CD8-positive, alpha-beta memory T cell (primary cell): Measurements from ENCODE around the gene MAGEB3. TPM values are rescaled to one million over a fixed set of nuclear protein-coding genes. Genes with fewer than 3 reads are reported as not detected.

Source experiments
- CTCF ChIA-PET: fragments of 350-600 bp; sonication (Branson Sonifier 250); formaldehyde crosslinking; loops from one replicate; lab custom pipeline; 2021; ENCODE audit warnings: antibody characterized with exemption; lab: Charles Lee
- POLR2A ChIA-PET: fragments of 350-600 bp; sonication (Branson Sonifier 250); formaldehyde crosslinking; loops from one replicate; lab custom pipeline; 2021; ENCODE audit warnings: antibody characterized with exemption; lab: Charles Lee
- DNase-seq, 5 donors: peaks; one replicate each; pipeline versions ENCODE4 v3.0.0 to v3.0.0-alpha.2; 2020 to 2022; ENCODE audit warnings: mixed read lengths in 1 of 5
- H3K27ac ChIP-seq: one replicate; pipeline ENCODE4 v1.7.0; 2013; ENCODE audit warnings: low read depth, mild to moderate bottlenecking, low read length, moderate library complexity
- H3K27me3 ChIP-seq: 2 replicates; pipeline ENCODE4 v1.7.0; 2013; ENCODE audit warnings: low read length, mild to moderate bottlenecking; ENCODE audit not compliant: insufficient read depth, poor library complexity, severe bottlenecking
- H3K36me3 ChIP-seq: 2 replicates; pipeline ENCODE4 v1.7.0; 2013; ENCODE audit warnings: mild to moderate bottlenecking, low read length, moderate library complexity; ENCODE audit not compliant: insufficient read depth
- H3K4me1 ChIP-seq: 2 replicates; pipeline ENCODE4 v1.7.0; 2013; ENCODE audit warnings: mild to moderate bottlenecking, low read length, moderate library complexity; ENCODE audit not compliant: insufficient read depth
- H3K4me3 ChIP-seq: 2 replicates; pipeline ENCODE4 v1.7.0; 2013; ENCODE audit warnings: mild to moderate bottlenecking, low read length
- H3K9me3 ChIP-seq: 2 replicates; pipeline ENCODE4 v1.7.0; 2013; ENCODE audit warnings: mild to moderate bottlenecking, low read length
- H3K27ac Mint-ChIP-seq, 8 donors: one replicate each; pipeline ENCODE4 v1.8.0; 2020 to 2021; ENCODE audit warnings: mixed read lengths in 8 of 8, mild to moderate bottlenecking in 6 of 8, inconsistent platforms in 3 of 8, moderate library complexity in 3 of 8
- H3K27me3 Mint-ChIP-seq, 2 donors: one replicate each; pipeline ENCODE4 v1.8.0; 2020 to 2021; ENCODE audit warnings: mixed read lengths in 2 of 2, mild to moderate bottlenecking in 1 of 2, moderate library complexity in 1 of 2
- H3K36me3 Mint-ChIP-seq, 3 donors: one replicate each; pipeline ENCODE4 v1.8.0; 2020 to 2021; ENCODE audit warnings: mixed read lengths in 3 of 3, inconsistent platforms in 1 of 3, mild to moderate bottlenecking in 1 of 3
- H3K4me1 Mint-ChIP-seq, 3 donors: one replicate each; pipeline ENCODE4 v1.8.0; 2020 to 2021; ENCODE audit warnings: mixed read lengths in 3 of 3, inconsistent platforms in 1 of 3, mild to moderate bottlenecking in 1 of 3
- H3K4me3 Mint-ChIP-seq, 7 donors: one replicate each; pipeline ENCODE4 v1.8.0; 2020 to 2021; ENCODE audit warnings: mixed read lengths in 7 of 7, mild to moderate bottlenecking in 6 of 7, moderate library complexity in 4 of 7, inconsistent platforms in 2 of 7
- H3K9me3 Mint-ChIP-seq, 5 donors: one replicate each; pipeline ENCODE4 v1.8.0; 2020 to 2022; ENCODE audit warnings: mixed read lengths in 5 of 5, mild to moderate bottlenecking in 3 of 5, moderate library complexity in 2 of 5, inconsistent platforms in 1 of 5
- polyA plus RNA-seq: library from polyadenylated mRNA; unstranded; fragments of 300-500 nt; fragmentation: Illumina TruSeq; gene quantifications from one replicate; pipeline ENCODE4 v1.2.3, GENCODE V29; 2021
- total RNA-seq, 2 experiments: library from RNA; stranded (reverse); gene quantifications; one replicate each; pipeline ENCODE4 v1.2.3, GENCODE V29; 2021

MAGEB3 gene
- total and polyA plus RNA-seq, 3 experiments from 2014 or later: not detected

- no peaks in the 10 kb centered on the region for H3K27me3 ChIP-seq
- no peak overlapping the region for H3K27ac ChIP-seq
- Mint-ChIP-seq H3K36me3 (no peaks in the 10 kb centered on the region), H3K9me3 (peaks cover 0 to 8% (median 4%) of the 10 kb centered on the region in 5 donors), H3K4me1 (no peaks in the 10 kb centered on the region), H3K4me3 (no peak overlapping the region), H3K27ac (no peak overlapping the region), H3K27me3 (no peaks in the 10 kb centered on the region)
- no peaks in the 10 kb centered on the region for H3K4me1 ChIP-seq
- DNase-seq: no peak
- ChIA-PET POLR2A (no interaction called here), CTCF (no interaction called here)
- no peaks in the 10 kb centered on the region for H3K9me3 ChIP-seq
- H3K36me3 ChIP-seq: no peaks in the 10 kb centered on the region
- no peak overlapping the region for H3K4me3 ChIP-seq
These were observed 13.0 kb upstream of the MAGEB3 start for GRCh38 chrX:30217465-30217864.

DNA sequence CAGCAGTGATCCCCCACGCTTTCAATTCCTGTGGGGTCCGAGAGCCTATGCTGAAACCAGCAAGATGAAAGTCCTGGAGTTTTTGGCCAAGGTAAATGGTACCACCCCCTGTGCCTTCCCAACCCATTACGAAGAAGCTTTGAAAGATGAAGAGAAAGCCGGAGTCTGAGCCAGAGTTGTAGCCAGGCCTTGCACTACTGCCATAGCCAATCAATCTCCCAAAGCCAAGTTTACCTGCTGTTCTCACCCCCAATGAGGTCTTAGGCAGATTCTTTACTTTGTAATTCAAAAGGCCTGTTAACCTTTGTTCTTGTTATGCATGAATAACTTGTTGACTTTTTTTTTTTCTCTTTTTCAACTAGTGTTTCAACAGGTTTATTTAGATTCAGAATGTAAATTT lies 11.1 kb upstream of the MAGEB3 start:
- CTCF ChIA-PET: no interaction called here
- Mint-ChIP-seq H3K4me3 (no peak overlapping the region), H3K27me3 (no peaks in the 10 kb centered on the region), H3K27ac (peak overlapping the region in 1 of 8 donors; percentile 43), H3K36me3 (no peaks in the 10 kb centered on the region), H3K4me1 (no peaks in the 10 kb centered on the region), H3K9me3 (peaks cover 0 to 5% (median 0%) of the 10 kb centered on the region in 5 donors)
- POLR2A ChIA-PET: no interaction called here
- Histone ChIP-seq H3K4me3 (no peak overlapping the region), H3K36me3 (no peaks in the 10 kb centered on the region), H3K27me3 (no peaks in the 10 kb centered on the region), H3K4me1 (no peaks in the 10 kb centered on the region), H3K27ac (no peak overlapping the region), H3K9me3 (no peaks in the 10 kb centered on the region)
- no peak for DNase-seq

GRCh38 chrX:30220661-30221060 lies 9.8 kb upstream of the MAGEB3 start:
- ChIA-PET CTCF (no interaction called here), POLR2A (no interaction called here)
- Histone ChIP-seq H3K9me3 (no peaks in the 10 kb centered on the region), H3K4me3 (no peak overlapping the region), H3K27me3 (no peaks in the 10 kb centered on the region), H3K36me3 (no peaks in the 10 kb centered on the region), H3K27ac (no peak overlapping the region), H3K4me1 (no peaks in the 10 kb centered on the region)
- Mint-ChIP-seq H3K27ac (no peak overlapping the region), H3K4me1 (no peaks in the 10 kb centered on the region), H3K4me3 (no peak overlapping the region), H3K27me3 (no peaks in the 10 kb centered on the region), H3K9me3 (peaks cover 0 to 5% (median 0%) of the 10 kb centered on the region in 5 donors), H3K36me3 (no peaks in the 10 kb centered on the region)
- DNase-seq: no peak

GRCh38 chrX:30224536-30224935 lies 5.9 kb upstream of the MAGEB3 start:
- Histone ChIP-seq H3K36me3 (no peaks in the 10 kb centered on the region), H3K4me3 (no peak overlapping the region), H3K27me3 (no peaks in the 10 kb centered on the region), H3K9me3 (no peaks in the 10 kb centered on the region), H3K27ac (no peak overlapping the region), H3K4me1 (no peaks in the 10 kb centered on the region)
- CTCF ChIA-PET: no interaction called here
- Mint-ChIP-seq H3K4me3 (no peak overlapping the region), H3K27me3 (peaks cover 0 to 4% of the 10 kb centered on the region in 2 donors), H3K9me3 (peaks cover 0 to 2% (median 0%) of the 10 kb centered on the region in 5 donors), H3K4me1 (no peaks in the 10 kb centered on the region), H3K36me3 (no peaks in the 10 kb centered on the region), H3K27ac (no peak overlapping the region)
- POLR2A ChIA-PET: no interaction called here
- no peak for DNase-seq

DNA sequence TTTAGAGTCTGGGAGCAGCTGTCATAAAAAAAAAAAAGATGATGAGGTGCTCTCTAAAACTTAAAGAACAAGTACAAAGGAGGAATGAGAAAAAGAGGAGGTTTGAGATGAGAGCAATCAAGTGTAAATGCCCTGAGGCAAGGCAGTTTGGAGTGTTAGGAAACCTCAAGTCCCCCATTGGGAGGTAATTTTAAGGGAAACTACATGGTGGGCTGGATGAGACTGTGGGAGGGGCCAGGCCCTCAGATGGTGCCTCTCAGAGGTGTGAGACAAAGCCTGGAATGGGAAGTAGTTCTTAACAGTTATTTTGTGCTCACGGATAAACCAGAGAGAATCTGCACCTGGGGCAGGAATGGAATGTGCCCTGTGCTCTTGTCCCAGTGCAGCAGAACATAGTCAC lies 1.9 kb upstream of the MAGEB3 start:
- no peaks in the 10 kb centered on the region for H3K9me3 ChIP-seq
- no peak for DNase-seq
- no peaks in the 10 kb centered on the region for H3K4me1 Mint-ChIP-seq
- no peaks in the 10 kb centered on the region for H3K36me3 Mint-ChIP-seq
- H3K27ac Mint-ChIP-seq: no peak overlapping the region
- H3K4me3 Mint-ChIP-seq: no peak overlapping the region
- no peaks in the 10 kb centered on the region for H3K27me3 ChIP-seq
- POLR2A ChIA-PET: no interaction called here
- H3K27me3 Mint-ChIP-seq: peaks cover 0 to 4% of the 10 kb centered on the region in 2 donors
- no peak overlapping the region for H3K4me3 ChIP-seq
- no peaks in the 10 kb centered on the region for H3K9me3 Mint-ChIP-seq
- no peak overlapping the region for H3K27ac ChIP-seq
- no peaks in the 10 kb centered on the region for H3K36me3 ChIP-seq
- CTCF ChIA-PET: no interaction called here
- no peaks in the 10 kb centered on the region for H3K4me1 ChIP-seq

DNA sequence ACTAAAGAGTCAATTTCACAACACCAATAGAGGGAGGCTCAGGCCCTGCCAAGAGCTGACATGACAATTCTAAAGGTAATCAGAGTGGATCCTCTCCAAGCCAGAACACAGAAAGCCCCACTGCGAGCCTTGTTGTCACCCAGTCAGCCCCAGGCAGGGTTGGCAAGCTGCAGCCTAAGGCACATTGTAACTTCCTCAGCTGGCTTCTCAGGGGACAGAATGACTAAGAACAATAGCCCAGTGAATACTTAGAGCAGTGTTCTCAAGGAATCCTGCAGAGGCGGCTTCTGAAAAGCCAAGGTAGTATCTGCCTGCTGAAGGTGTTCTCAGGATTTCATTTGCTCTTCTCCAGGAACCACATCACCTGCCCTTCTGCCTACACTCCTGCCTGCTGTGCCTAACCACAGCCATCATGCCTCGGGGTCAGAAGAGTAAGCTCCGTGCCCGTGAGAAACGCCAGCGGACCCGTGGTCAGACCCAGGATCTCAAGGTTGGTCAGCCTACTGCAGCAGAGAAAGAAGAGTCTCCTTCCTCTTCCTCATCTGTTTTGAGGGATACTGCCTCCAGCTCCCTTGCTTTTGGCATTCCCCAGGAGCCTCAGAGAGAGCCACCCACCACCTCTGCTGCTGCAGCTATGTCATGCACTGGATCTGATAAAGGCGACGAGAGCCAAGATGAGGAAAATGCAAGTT lies 11.4 kb downstream of the MAGEB3 start, which contains the start of gene MAGEB4:
Gene MAGEB4, plus strand, starts transcription at position 277 of the 692 bp plus-strand sequence. Its CDS starts 136 bp downstream, at position 413.
- no peak within 1 kb of the TSS for H3K4me3 ChIP-seq
- no peak for DNase-seq
- no peaks in the 10 kb centered on the region for H3K36me3 ChIP-seq
- no peaks in the 10 kb centered on the region for H3K27me3 ChIP-seq
- no peaks in the 10 kb centered on the region for H3K27me3 Mint-ChIP-seq
- no peaks in the 10 kb centered on the region for H3K4me1 ChIP-seq
- H3K4me1 Mint-ChIP-seq: no peaks in the 10 kb centered on the region
- CTCF ChIA-PET: no interaction called here
- no peak within 1 kb of the TSS for H3K4me3 Mint-ChIP-seq
- peaks cover 0 to 3% (median 0%) of the 10 kb centered on the region in 5 donors for H3K9me3 Mint-ChIP-seq
- H3K27ac Mint-ChIP-seq: peak within 1 kb of the TSS in 1 of 8 donors; percentile 67
- H3K9me3 ChIP-seq: no peaks in the 10 kb centered on the region
- no peaks in the 10 kb centered on the region for H3K36me3 Mint-ChIP-seq
- H3K27ac ChIP-seq: no peak within 1 kb of the TSS
- POLR2A ChIA-PET: no interaction called here

GRCh38 chrX:30246769-30247489 lies 16.5 kb downstream of the MAGEB3 start, which contains the start of gene MAGEB1:
TSS of gene MAGEB1 (plus strand) at chrX:30247146. CDS start at chrX:30250494, 3,348 bp downstream.
- no peaks in the 10 kb centered on the region for H3K27me3 Mint-ChIP-seq
- no peaks in the 10 kb centered on the region for H3K4me1 Mint-ChIP-seq
- H3K4me3 Mint-ChIP-seq: no peak within 1 kb of the TSS
- H3K9me3 Mint-ChIP-seq: peaks cover 0 to 5% (median 3%) of the 10 kb centered on the region in 5 donors
- POLR2A ChIA-PET: no interaction called here
- H3K27ac ChIP-seq: no peak within 1 kb of the TSS
- H3K4me1 ChIP-seq: no peaks in the 10 kb centered on the region
- no peaks in the 10 kb centered on the region for H3K9me3 ChIP-seq
- H3K27ac Mint-ChIP-seq: no peak within 1 kb of the TSS
- H3K27me3 ChIP-seq: no peaks in the 10 kb centered on the region
- CTCF ChIA-PET: no interaction called here
- DNase-seq: no peak
- no peaks in the 10 kb centered on the region for H3K36me3 Mint-ChIP-seq
- no peak within 1 kb of the TSS for H3K4me3 ChIP-seq
- H3K36me3 ChIP-seq: no peaks in the 10 kb centered on the region

- ChIA-PET POLR2A (no interaction called here), CTCF (no interaction called here)
- no peaks in the 10 kb centered on the region for H3K27me3 ChIP-seq
- Mint-ChIP-seq H3K4me3 (no peak overlapping the region), H3K27me3 (no peaks in the 10 kb centered on the region), H3K9me3 (peaks cover 0 to 5% (median 3%) of the 10 kb centered on the region in 5 donors), H3K27ac (no peak overlapping the region), H3K4me1 (no peaks in the 10 kb centered on the region), H3K36me3 (no peaks in the 10 kb centered on the region)
- H3K4me1 ChIP-seq: no peaks in the 10 kb centered on the region
- no peak for DNase-seq
- H3K36me3 ChIP-seq: no peaks in the 10 kb centered on the region
- H3K27ac ChIP-seq: no peak overlapping the region
- no peaks in the 10 kb centered on the region for H3K9me3 ChIP-seq
- H3K4me3 ChIP-seq: no peak overlapping the region
These were observed 18.4 kb downstream of the MAGEB3 start for GRCh38 chrX:30248854-30249253.
